H1 (cell line): ENCODE results near the gene MAP3K3. TPM values are rescaled to one million over a fixed set of nuclear protein-coding genes. Genes with fewer than 3 reads are reported as not detected.
"Not testable (repeated sequence)": the region's sequence is repeated elsewhere in the genome, so short reads cannot be mapped to it uniquely, and the experiment has no call there.

ENCODE experiments used
- CTCF ChIA-PET: fragments of 300-600 bp; sonication (Branson Sonifier 250); formaldehyde crosslinking; loops from one replicate; lab custom pipeline; 2021; ENCODE audit not compliant: partially characterized antibody; lab: Charles Lee
- POLR2A ChIA-PET: fragments of 300-600 bp; sonication (Branson Sonifier 250); formaldehyde crosslinking; loops from one replicate; lab custom pipeline; 2021; ENCODE audit warnings: inconsistent platforms; ENCODE audit not compliant: partially characterized antibody; lab: Charles Lee
- DNase-seq, 2 experiments: peaks; one replicate each; pipeline versions ENCODE4 v3.0.0 to v3.0.0-alpha.2; 2010 to 2022; ENCODE audit warnings: low spot score in 2 of 2, low read depth in 1 of 2, mixed read lengths in 1 of 2
- FAIRE-seq: peaks from 2 replicates; lab custom pipeline; 2011; peaks lifted over from hg19 to GRCh38; lab: Jason Lieb, UNC
- H2AFZ ChIP-seq: 2 replicates; pipeline ENCODE4 v1.8.1; 2012; ENCODE audit warnings: low read length, inconsistent platforms
- H2AK5ac ChIP-seq: 2 replicates; pipeline ENCODE4 v1.6.1; 2013; ENCODE audit warnings: low read depth, low read length
- H2BK120ac ChIP-seq: replicated peaks from 2 replicates; pipeline ENCODE3; 2013; ENCODE audit warnings: low read depth, low read length, inconsistent platforms
- H2BK12ac ChIP-seq: 2 replicates; pipeline ENCODE4 v1.6.1; 2013; ENCODE audit warnings: low read depth, low read length
- H2BK15ac ChIP-seq: 2 replicates; pipeline ENCODE4 v1.6.1; 2013; ENCODE audit warnings: low read length
- H2BK20ac ChIP-seq: 2 replicates; pipeline ENCODE4 v1.6.1; 2013; ENCODE audit warnings: low read length
- H2BK5ac ChIP-seq: 2 replicates; pipeline ENCODE4 v1.6.1; 2013; ENCODE audit warnings: low read depth, low read length
- H3K14ac ChIP-seq: 2 replicates; pipeline ENCODE4 v1.6.1; 2013; ENCODE audit warnings: inconsistent platforms; ENCODE audit not compliant: insufficient read length
- H3K18ac ChIP-seq: 2 replicates; pipeline ENCODE4 v1.6.1; 2013; ENCODE audit warnings: low read length; ENCODE audit errors: extremely low read depth
- H3K23ac ChIP-seq: 2 replicates; pipeline ENCODE4 v1.6.1; 2013; ENCODE audit warnings: inconsistent platforms; ENCODE audit not compliant: insufficient read length
- H3K23me2 ChIP-seq: 2 replicates; pipeline ENCODE4 v1.6.1; 2013; ENCODE audit warnings: low read depth, low read length
- H3K27ac ChIP-seq: 2 replicates; pipeline ENCODE4 v1.6.1; 2011; ENCODE audit warnings: low read depth, low read length, inconsistent platforms
- H3K27me3 ChIP-seq, 4 experiments: replicated peaks in 1 of 4; 1 replicate in 1 of 4; 2 replicates in 3 of 4; pipeline versions ENCODE4 v1.6.1 to v1.8.1; 2011 to 2013; ENCODE audit warnings: low read length in 3 of 4, mild to moderate bottlenecking in 3 of 4, inconsistent platforms in 2 of 4, mixed read lengths in 2 of 4, moderate library complexity in 1 of 4; ENCODE audit not compliant: control insufficient read depth in 3 of 4, insufficient read depth in 3 of 4; ENCODE audit errors: extremely low read depth in 1 of 4
- H3K36me3 ChIP-seq, 4 experiments: 2 replicates each; pipeline versions ENCODE4 v1.6.1 to v1.8.1; 2011 to 2013; ENCODE audit warnings: mild to moderate bottlenecking in 4 of 4, low read length in 3 of 4, moderate library complexity in 2 of 4, control low read depth in 1 of 4, inconsistent platforms in 1 of 4; ENCODE audit not compliant: insufficient read depth in 4 of 4, control insufficient read depth in 2 of 4
- H3K4ac ChIP-seq: replicated peaks from 2 replicates; pipeline ENCODE3; 2013; ENCODE audit warnings: low read length, low read depth, mixed read lengths, inconsistent platforms; ENCODE audit not compliant: insufficient read length
- H3K4me1 ChIP-seq, 4 experiments: replicated peaks in 1 of 4; 1 replicate in 1 of 4; 2 replicates in 3 of 4; pipeline versions ENCODE4 v1.6.1 to v1.8.1; 2011 to 2013; ENCODE audit warnings: low read length in 3 of 4, inconsistent platforms in 2 of 4, mixed read lengths in 1 of 4; ENCODE audit not compliant: insufficient read depth in 4 of 4, control insufficient read depth in 3 of 4
- H3K4me2 ChIP-seq, 2 experiments: 2 replicates each; pipeline versions ENCODE4 v1.6.1 to v1.8.1; 2011 to 2013; ENCODE audit warnings: low read depth in 2 of 2, low read length in 2 of 2, control low read depth in 1 of 2, inconsistent platforms in 1 of 2, mild to moderate bottlenecking in 1 of 2; ENCODE audit not compliant: insufficient read depth in 1 of 2
- H3K4me3 ChIP-seq, 4 experiments: fragments of 200-600, 300-600 bp in 1 of 4; sonication (generic), shearing (Covaris generic), sonication (Bioruptor Twin) in 1 of 4; 2 replicates each; pipeline versions ENCODE4 v1.5.1 to v1.8.1; 2011 to 2016; ENCODE audit warnings: low read length in 4 of 4, low read depth in 3 of 4, control low read depth in 2 of 4, inconsistent platforms in 2 of 4, mild to moderate bottlenecking in 2 of 4, mixed read lengths in 1 of 4, moderate library complexity in 1 of 4; ENCODE audit not compliant: insufficient read depth in 2 of 4; ENCODE audit errors: extremely low read depth in 1 of 4
- H3K56ac ChIP-seq: replicated peaks from 2 replicates; pipeline ENCODE3; 2013; ENCODE audit warnings: low read depth, mild to moderate bottlenecking, mixed read lengths, low read length, inconsistent platforms; ENCODE audit not compliant: insufficient read length
- H3K79me1 ChIP-seq: 2 replicates; pipeline ENCODE4 v1.6.1; 2013; ENCODE audit warnings: low read depth, low read length, control low read depth
- H3K79me2 ChIP-seq, 2 experiments: 2 replicates each; pipeline versions ENCODE4 v1.6.1 to v1.8.1; 2012 to 2013; ENCODE audit warnings: low read length in 2 of 2, mild to moderate bottlenecking in 2 of 2, inconsistent platforms in 1 of 2; ENCODE audit not compliant: insufficient read depth in 2 of 2, control insufficient read depth in 1 of 2
- H3K9ac ChIP-seq, 4 experiments: replicated peaks in 1 of 4; 1 replicate in 1 of 4; 2 replicates in 3 of 4; pipeline versions ENCODE4 v1.6.1 to v1.8.1; 2011 to 2013; ENCODE audit warnings: low read depth in 3 of 4, low read length in 3 of 4, control low read depth in 2 of 4, mild to moderate bottlenecking in 2 of 4, moderate library complexity in 2 of 4, inconsistent platforms in 1 of 4; ENCODE audit errors: extremely low read depth in 1 of 4
- H3K9me3 ChIP-seq, 2 experiments: 2 replicates each; pipeline versions ENCODE4 v1.6.1 to v1.8.1; 2012 to 2013; ENCODE audit warnings: mild to moderate bottlenecking in 2 of 2, moderate library complexity in 2 of 2, control low read depth in 1 of 2, inconsistent platforms in 1 of 2, low read depth in 1 of 2, low read length in 1 of 2, mixed read lengths in 1 of 2; ENCODE audit not compliant: insufficient read depth in 2 of 2
- H4K20me1 ChIP-seq, 2 experiments: replicated peaks in 1 of 2; 2 replicates each; pipeline versions ENCODE3 to v1.8.1; 2011 to 2013; ENCODE audit warnings: inconsistent platforms in 2 of 2, low read length in 2 of 2, mild to moderate bottlenecking in 1 of 2; ENCODE audit not compliant: insufficient read depth in 2 of 2, control insufficient read depth in 1 of 2
- H4K5ac ChIP-seq: 2 replicates; pipeline ENCODE4 v1.6.1; 2013; ENCODE audit warnings: low read length, low read depth, mixed read lengths, inconsistent platforms; ENCODE audit not compliant: insufficient read length
- H4K8ac ChIP-seq: 2 replicates; pipeline ENCODE4 v1.8.0; 2013; ENCODE audit warnings: mild to moderate bottlenecking, moderate library complexity, low read length, inconsistent platforms; ENCODE audit not compliant: insufficient read depth; ENCODE audit errors: extremely low read depth
- H4K91ac ChIP-seq: replicated peaks from 2 replicates; pipeline ENCODE3; 2013; ENCODE audit warnings: low read length, mixed read lengths, inconsistent platforms; ENCODE audit not compliant: insufficient read length
- WGBS, 2 experiments: shearing (Covaris generic) in 1 of 2; methylation state at CpG; one replicate each; pipeline versions ENCODE4 v1.1.6 to v1.1.7; 2013 to 2015; ENCODE audit warnings: low lambda C conversion rate in 2 of 2, mixed read lengths in 2 of 2, inconsistent platforms in 1 of 2, low coverage in 1 of 2, missing lambda C conversion rate in 1 of 2; ENCODE audit not compliant: insufficient replicate concordance in 2 of 2, insufficient coverage in 1 of 2, insufficient read length in 1 of 2; ENCODE audit errors: extremely low coverage in 1 of 2, missing lambda C conversion rate in 1 of 2; 5-methylcytosine and 5-hydroxymethylcytosine counted together
- polyA plus RNA-seq, 7 experiments: library from polyadenylated mRNA; depleted of rRNA in 3 of 7; stranded (reverse) in 5 of 7; unstranded in 2 of 7; fragments of >200 nt in 5 of 7; fragments of 200-250 nt in 2 of 7; gene quantifications; 1 replicate in 5 of 7; 2 replicates in 1 of 7; 4 replicates in 1 of 7; pipeline versions ENCODE4 v1.2.1 to v1.2.3, GENCODE V29; 2011 to 2013; ENCODE audit warnings: missing spikeins in 2 of 7, mixed read lengths in 2 of 7
- total RNA-seq: library from RNA; stranded (reverse); fragmentation: NEBNext Ultra II Directional; extraction: Animal tissue kit (Norgen Biotek cat#: 25700); gene quantifications from 2 replicates; pipeline ENCODE4 v1.2.1, GENCODE V29; 2021

Gene MAP3K3
- total and polyA plus RNA-seq, 2 of the 8 experiments (the other 6 are each of a cell fraction or from before 2014, with no cell fraction given), result 10.3 to 21.0 TPM

- FAIRE-seq, H3K4me2 ChIP-seq, H3K79me2 ChIP-seq, H3K4me3 ChIP-seq, H3K9me3 ChIP-seq, H2BK5ac ChIP-seq, H4K5ac ChIP-seq, H3K23ac ChIP-seq, H3K27ac ChIP-seq, H2BK20ac ChIP-seq, H3K4me1 ChIP-seq, H3K56ac ChIP-seq, H3K14ac ChIP-seq, H4K20me1 ChIP-seq, H4K8ac ChIP-seq, H2BK120ac ChIP-seq, H3K36me3 ChIP-seq, H3K4ac ChIP-seq, H2BK15ac ChIP-seq, H4K91ac ChIP-seq, H2AFZ ChIP-seq, H3K23me2 ChIP-seq, H3K27me3 ChIP-seq, H2AK5ac ChIP-seq, H2BK12ac ChIP-seq, H3K79me1 ChIP-seq, H3K18ac ChIP-seq, DNase-seq, H3K9ac ChIP-seq: not testable (repeated sequence)
- ChIA-PET POLR2A (interaction anchor here (1.2 to 1.5 kb wide), 2 partner anchors 16 to 20 kb away, joined by 3 to 6 read pairs; no protein-coding TSS in a partner anchor), CTCF (interaction anchor here (0.5 to 3.0 kb wide), 3 partner anchors 10 to 37 kb away, joined by 3 to 19 read pairs (median 5); no protein-coding TSS in a partner anchor)
- 100% methylated on average over 4 of the region's 5 CpGs; no CpG with 5 or more reads in 1 of the 2 experiments for WGBS, 2 experiments
Observed at GRCh38 chr17:63720194-63720593, 98.0 kb downstream of the MAP3K3 start.
